ENCODE data around the gene NAV3.

The NAV3 gene

DNA sequence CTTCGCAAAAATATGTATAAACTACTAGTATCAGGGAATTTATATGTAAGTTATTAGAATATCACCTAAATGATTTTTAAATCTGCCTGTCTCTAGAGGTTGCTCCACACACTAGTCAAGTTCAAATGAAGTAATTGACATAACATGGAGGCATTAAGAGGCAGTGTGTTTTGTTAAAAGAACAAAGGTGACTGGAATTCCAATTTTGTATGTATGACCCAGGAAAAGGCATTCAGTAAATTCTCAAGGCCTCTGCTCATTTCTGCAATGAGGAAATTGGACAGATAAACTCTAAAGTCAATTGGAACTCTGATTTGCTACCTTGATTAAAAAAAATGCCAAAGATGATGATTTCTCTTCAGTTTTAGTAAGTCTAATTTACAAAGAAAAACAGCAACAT is 117.1 kb downstream of the NAV3 start:
- Histone ChIP-seq H3K27ac (ENCODE audit: low read length) (no peak overlapping the region), H3K79me2 (ENCODE audit: low read length) (no peaks in the 10 kb centered on the region)

DNA sequence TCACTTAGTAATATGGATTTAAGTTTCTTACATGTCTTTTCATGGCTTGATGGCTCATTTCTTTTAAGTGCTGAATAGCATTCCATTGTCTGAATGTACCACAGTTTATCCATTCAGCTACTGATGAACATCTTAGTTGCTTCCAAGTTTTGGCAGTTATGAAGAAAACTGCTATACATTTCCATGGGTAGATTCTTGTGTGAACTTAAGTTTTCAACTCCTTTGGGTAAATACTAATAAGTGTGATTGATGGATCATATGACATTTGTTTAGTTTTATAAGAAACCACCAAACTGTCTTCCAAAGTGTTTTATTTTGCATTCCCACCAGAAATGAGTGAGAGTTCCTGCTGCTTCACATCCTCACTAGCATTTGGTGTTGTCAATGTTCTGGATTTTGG is 119.2 kb downstream of the NAV3 start:
- Histone ChIP-seq H2AFZ (ENCODE audit: low read depth, low read length) (no peak overlapping the region), H3K4me3 (ENCODE audit: low read length) (no peak overlapping the region), H3K4me2 (ENCODE audit: low read length) (no peak overlapping the region), H3K27ac (ENCODE audit: low read length) (no peak overlapping the region), H3K9me3 (ENCODE audit: insufficient read depth, low read length) (no peaks in the 10 kb centered on the region), H3K4me1 (ENCODE audit: low read length) (peaks cover 3% of the 10 kb centered on the region), H3K27me3 (ENCODE audit: low read depth, low read length) (no peaks in the 10 kb centered on the region), H3K36me3 (replicated peaks; ENCODE audit: low read depth, low read length) (no peaks in the 10 kb centered on the region), H3K79me2 (ENCODE audit: low read length) (no peaks in the 10 kb centered on the region), H3K9ac (ENCODE audit: low read length) (no peak overlapping the region), H4K20me1 (ENCODE audit: insufficient read depth, low read length) (no peaks in the 10 kb centered on the region)
- no peak for TF ChIP-seq EZH2phosphoT487 (IDR thresholded peaks at IDR 0.05; ENCODE audit: low read depth)
- TF ChIP-seq, protein P1, sequence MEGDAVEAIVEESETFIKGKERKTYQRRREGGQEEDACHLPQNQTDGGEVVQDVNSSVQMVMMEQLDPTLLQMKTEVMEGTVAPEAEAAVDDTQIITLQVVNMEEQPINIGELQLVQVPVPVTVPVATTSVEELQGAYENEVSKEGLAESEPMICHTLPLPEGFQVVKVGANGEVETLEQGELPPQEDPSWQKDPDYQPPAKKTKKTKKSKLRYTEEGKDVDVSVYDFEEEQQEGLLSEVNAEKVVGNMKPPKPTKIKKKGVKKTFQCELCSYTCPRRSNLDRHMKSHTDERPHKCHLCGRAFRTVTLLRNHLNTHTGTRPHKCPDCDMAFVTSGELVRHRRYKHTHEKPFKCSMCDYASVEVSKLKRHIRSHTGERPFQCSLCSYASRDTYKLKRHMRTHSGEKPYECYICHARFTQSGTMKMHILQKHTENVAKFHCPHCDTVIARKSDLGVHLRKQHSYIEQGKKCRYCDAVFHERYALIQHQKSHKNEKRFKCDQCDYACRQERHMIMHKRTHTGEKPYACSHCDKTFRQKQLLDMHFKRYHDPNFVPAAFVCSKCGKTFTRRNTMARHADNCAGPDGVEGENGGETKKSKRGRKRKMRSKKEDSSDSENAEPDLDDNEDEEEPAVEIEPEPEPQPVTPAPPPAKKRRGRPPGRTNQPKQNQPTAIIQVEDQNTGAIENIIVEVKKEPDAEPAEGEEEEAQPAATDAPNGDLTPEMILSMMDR (IDR thresholded peaks at IDR 0.05; ENCODE audit: low read depth, low read length) = no peak

More for the DNA sequence above, 117.1 kb downstream of the NAV3 start:
- H2AFZ ChIP-seq (ENCODE audit: low read depth, low read length) = no peak overlapping the region
- no peak overlapping the region for H3K4me2 ChIP-seq (ENCODE audit: low read length)
- H3K9me3 ChIP-seq (ENCODE audit: insufficient read depth, low read length) = no peaks in the 10 kb centered on the region
- H3K4me1 ChIP-seq (ENCODE audit: low read length) = no peaks in the 10 kb centered on the region
- H3K27me3 ChIP-seq (ENCODE audit: low read depth, low read length) = no peaks in the 10 kb centered on the region
- H3K9ac ChIP-seq (ENCODE audit: low read length) = no peak overlapping the region
- H3K36me3 ChIP-seq (replicated peaks; ENCODE audit: low read depth, low read length) = no peaks in the 10 kb centered on the region
- H4K20me1 ChIP-seq (ENCODE audit: insufficient read depth, low read length) = no peaks in the 10 kb centered on the region
- no peak overlapping the region for H3K4me3 ChIP-seq (ENCODE audit: low read length)
- TF ChIP-seq, protein P1 (IDR thresholded peaks at IDR 0.05; ENCODE audit: low read depth, low read length) = no peak
- TF ChIP-seq EZH2phosphoT487 (IDR thresholded peaks at IDR 0.05; ENCODE audit: low read depth) = no peak

DNA sequence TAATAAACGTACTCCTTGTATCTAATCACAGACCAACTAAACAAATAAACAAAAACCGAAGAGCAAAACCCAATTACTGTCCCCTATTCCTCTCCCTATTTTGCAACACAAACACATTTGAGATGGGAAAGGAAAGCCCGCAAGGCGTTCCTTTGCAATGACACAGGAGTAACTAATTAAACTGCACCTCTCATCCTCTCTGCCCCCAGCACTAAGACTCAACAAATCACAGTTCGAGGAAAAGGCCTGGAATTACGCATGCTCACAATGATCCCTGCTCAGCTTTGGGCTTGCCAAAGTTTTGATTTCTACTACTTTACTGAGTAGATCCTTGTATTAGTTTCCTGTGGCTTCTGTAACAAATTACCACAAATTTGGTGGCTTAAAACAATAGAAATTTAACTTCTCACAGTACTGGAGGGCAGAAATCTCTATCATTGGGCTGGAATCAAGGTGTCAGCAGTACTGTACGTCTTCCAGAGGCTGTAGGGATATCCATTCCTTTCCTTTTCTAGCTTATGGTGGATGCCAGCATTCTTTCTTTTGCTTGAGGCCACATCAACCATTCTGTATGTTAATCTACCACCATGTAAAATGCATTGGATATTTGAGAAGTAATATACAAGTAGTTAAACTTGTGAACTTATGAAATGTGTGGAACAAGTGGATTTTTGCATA is 123.0 kb downstream of the NAV3 start:
- Histone ChIP-seq H2AFZ (ENCODE audit: low read depth, low read length) (no peak overlapping the region), H3K4me2 (ENCODE audit: low read length) (no peak overlapping the region), H3K27ac (ENCODE audit: low read length) (no peak overlapping the region), H3K4me3 (ENCODE audit: low read length) (no peak overlapping the region), H3K36me3 (replicated peaks; ENCODE audit: low read depth, low read length) (no peaks in the 10 kb centered on the region), H3K9me3 (ENCODE audit: insufficient read depth, low read length) (no peaks in the 10 kb centered on the region), H3K4me1 (ENCODE audit: low read length) (peaks cover 6% of the 10 kb centered on the region), H4K20me1 (ENCODE audit: insufficient read depth, low read length) (no peaks in the 10 kb centered on the region), H3K27me3 (ENCODE audit: low read depth, low read length) (no peaks in the 10 kb centered on the region), H3K9ac (ENCODE audit: low read length) (no peak overlapping the region), H3K79me2 (ENCODE audit: low read length) (no peaks in the 10 kb centered on the region)
- TF ChIP-seq, protein P1 (IDR thresholded peaks at IDR 0.05; ENCODE audit: low read depth, low read length) = no peak
- no peak for TF ChIP-seq EZH2phosphoT487 (IDR thresholded peaks at IDR 0.05; ENCODE audit: low read depth)

DNA sequence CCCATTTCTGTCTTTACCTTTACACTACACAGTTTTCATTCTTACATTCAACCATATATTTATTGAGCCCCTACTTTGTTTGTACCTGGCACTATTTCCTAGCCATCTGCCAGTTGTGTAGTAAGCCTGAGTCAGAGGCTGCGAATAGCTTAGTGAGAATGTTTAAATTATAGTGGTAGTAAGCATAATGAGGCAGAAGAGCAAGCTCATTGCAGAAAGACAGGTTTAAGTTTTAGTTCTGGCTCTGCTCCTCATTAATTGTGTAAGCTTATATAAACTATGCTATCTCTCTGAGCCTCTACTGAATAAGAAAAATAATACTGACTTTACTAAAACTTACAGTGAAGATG is 123.5 kb downstream of the NAV3 start:
- no peaks in the 10 kb centered on the region for H3K79me2 ChIP-seq (ENCODE audit: low read length)
- no peak overlapping the region for H3K9ac ChIP-seq (ENCODE audit: low read length)
- no peak overlapping the region for H3K4me2 ChIP-seq (ENCODE audit: low read length)
- H3K4me1 ChIP-seq (ENCODE audit: low read length) = peaks cover 6% of the 10 kb centered on the region
- H3K4me3 ChIP-seq (ENCODE audit: low read length) = no peak overlapping the region
- no peaks in the 10 kb centered on the region for H3K36me3 ChIP-seq (replicated peaks; ENCODE audit: low read depth, low read length)
- no peak overlapping the region for H3K27ac ChIP-seq (ENCODE audit: low read length)
- no peaks in the 10 kb centered on the region for H3K9me3 ChIP-seq (ENCODE audit: insufficient read depth, low read length)
- no peak overlapping the region for H2AFZ ChIP-seq (ENCODE audit: low read depth, low read length)
- TF ChIP-seq, protein P1 (IDR thresholded peaks at IDR 0.05; ENCODE audit: low read depth, low read length) = no peak
- no peak for TF ChIP-seq EZH2phosphoT487 (IDR thresholded peaks at IDR 0.05; ENCODE audit: low read depth)
- H3K27me3 ChIP-seq (ENCODE audit: low read depth, low read length) = no peaks in the 10 kb centered on the region
- no peaks in the 10 kb centered on the region for H4K20me1 ChIP-seq (ENCODE audit: insufficient read depth, low read length)

Measured in OCI-LY3 (cell line).